ENCODE results near the gene MAST4. TPM values are rescaled to one million over a fixed set of nuclear protein-coding genes. Genes with fewer than 3 reads are reported as not detected.

MAST4 gene
- total RNA-seq, 4 donors from 2014 or later, result 19.5 to 44.1 (median 24.1) TPM

- H3K36me3 ChIP-seq, result no peaks in the 10 kb centered on the region
- H3K27me3 ChIP-seq, result no peaks in the 10 kb centered on the region
- no peak overlapping the region for H3K27ac ChIP-seq
- TF ChIP-seq EP300 (IDR thresholded peaks at IDR 0.05) (no peak), POLR2A (IDR thresholded peaks at IDR 0.05) (no peak), CTCF (IDR thresholded peaks at IDR 0.05) (no peak)
- no peaks in the 10 kb centered on the region for H3K4me1 ChIP-seq
- no peak for DNase-seq (ENCODE audit: low spot score in 2 of 2)
- H3K4me3 ChIP-seq, result no peak overlapping the region
- H3K9me3 ChIP-seq, result no peaks in the 10 kb centered on the region
- 63 to 65% methylated on average over 6 of the region's 6 CpGs for WGBS, 2 donors
Observed at GRCh38 chr5:67059744-67060490, 463.7 kb downstream of the MAST4 start.

GRCh38 chr5:67061511-67061910 lies 465.3 kb downstream of the MAST4 start:
- no peak overlapping the region for H3K27ac ChIP-seq
- H3K36me3 ChIP-seq, result no peaks in the 10 kb centered on the region
- WGBS, 2 donors, result 97% methylated on average over 1 of the region's 1 CpG
- H3K4me3 ChIP-seq, result no peak overlapping the region
- H3K27me3 ChIP-seq, result no peaks in the 10 kb centered on the region
- H3K9me3 ChIP-seq, result no peaks in the 10 kb centered on the region
- TF ChIP-seq POLR2A (IDR thresholded peaks at IDR 0.05) (no peak), CTCF (IDR thresholded peaks at IDR 0.05) (no peak), EP300 (IDR thresholded peaks at IDR 0.05) (no peak)
- no peak for DNase-seq (ENCODE audit: low spot score in 2 of 2)
- no peaks in the 10 kb centered on the region for H3K4me1 ChIP-seq

DNA sequence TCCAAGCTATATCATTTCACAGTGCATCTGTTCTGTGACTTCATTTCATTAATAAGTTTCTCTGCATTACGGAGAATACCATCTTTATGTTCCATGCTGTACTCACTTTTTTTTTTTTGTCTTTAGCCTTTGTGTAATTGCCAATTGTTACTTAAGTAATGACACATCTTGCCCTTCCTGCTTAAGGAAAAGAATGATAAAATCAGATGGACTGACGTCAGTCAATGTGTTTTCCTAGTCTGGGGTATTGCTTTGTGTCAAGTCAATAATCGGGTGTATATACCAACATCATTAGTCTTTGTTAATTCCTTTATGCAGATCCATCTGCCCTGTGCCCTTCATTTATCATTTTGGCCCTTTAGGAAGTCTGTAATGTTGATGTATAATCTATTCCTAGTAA lies 466.9 kb downstream of the MAST4 start:
- H3K36me3 ChIP-seq, result no peaks in the 10 kb centered on the region
- no peaks in the 10 kb centered on the region for H3K9me3 ChIP-seq
- TF ChIP-seq POLR2A (IDR thresholded peaks at IDR 0.05) (no peak), EP300 (IDR thresholded peaks at IDR 0.05) (no peak), CTCF (IDR thresholded peaks at IDR 0.05) (no peak)
- no peaks in the 10 kb centered on the region for H3K27me3 ChIP-seq
- 89 to 96% methylated on average over 3 of the region's 3 CpGs for WGBS, 2 donors
- DNase-seq (ENCODE audit: low spot score in 2 of 2), result no peak
- no peak overlapping the region for H3K27ac ChIP-seq
- H3K4me1 ChIP-seq, result no peaks in the 10 kb centered on the region
- no peak overlapping the region for H3K4me3 ChIP-seq

DNA sequence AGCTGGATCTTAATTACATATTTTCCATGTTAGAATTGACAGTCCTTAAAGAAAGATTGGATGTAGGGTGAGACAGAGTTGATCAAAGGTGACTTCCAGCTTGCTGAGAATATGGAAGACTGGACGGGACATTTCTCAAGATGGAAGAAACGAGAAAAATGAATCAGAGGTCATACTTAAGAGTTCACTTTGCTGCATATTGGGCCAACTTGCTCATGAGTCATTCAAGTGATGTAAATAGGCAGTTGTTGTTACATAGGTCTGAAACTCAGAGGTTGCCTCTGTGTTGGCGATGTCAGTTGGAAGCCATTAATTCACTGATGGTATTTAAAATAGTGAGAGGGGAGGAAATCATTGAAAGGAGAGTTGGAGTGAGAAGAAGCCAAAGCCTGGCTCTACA lies 467.6 kb downstream of the MAST4 start:
- H3K4me1 ChIP-seq, result no peaks in the 10 kb centered on the region
- no peak for TF ChIP-seq CTCF (IDR thresholded peaks at IDR 0.05)
- 85 to 91% methylated on average over 3 of the region's 3 CpGs for WGBS, 2 donors
- H3K36me3 ChIP-seq, result no peaks in the 10 kb centered on the region
- no peak overlapping the region for H3K27ac ChIP-seq
- H3K4me3 ChIP-seq, result no peak overlapping the region
- no peaks in the 10 kb centered on the region for H3K9me3 ChIP-seq
- H3K27me3 ChIP-seq, result no peaks in the 10 kb centered on the region
- no peak for DNase-seq (ENCODE audit: low spot score in 2 of 2)

- Histone ChIP-seq H3K27ac (no peak overlapping the region), H3K9me3 (no peaks in the 10 kb centered on the region), H3K27me3 (no peaks in the 10 kb centered on the region), H3K4me1 (no peaks in the 10 kb centered on the region), H3K4me3 (no peak overlapping the region), H3K36me3 (no peaks in the 10 kb centered on the region)
- no peak for DNase-seq (ENCODE audit: low spot score in 2 of 2)
- no peak for TF ChIP-seq CTCF (IDR thresholded peaks at IDR 0.05)
- TF ChIP-seq POLR2A (IDR thresholded peaks at IDR 0.05), result no peak
- TF ChIP-seq EP300 (IDR thresholded peaks at IDR 0.05), result no peak
- 89 to 95% methylated on average over 4 of the region's 4 CpGs for WGBS, 2 donors
Observed at GRCh38 chr5:67065237-67065636, 469.0 kb downstream of the MAST4 start.

Data from tibial nerve (tissue), 4 donors.